SK-N-MC (cell line): ENCODE results near the gene RBM7.

Source experiments
- EZH2 ChIP-seq: fragments of 200-600 bp; sonication (generic); IDR thresholded peaks from one replicate; pipeline ENCODE4 v1.6.1; 2017; ENCODE audit warnings: antibody characterized with exemption
- POLR2AphosphoS5 ChIP-seq: IDR thresholded peaks from 2 replicates; pipeline ENCODE4 v1.6.1; 2012; ENCODE audit warnings: mild to moderate bottlenecking, low read depth, low read length, borderline replicate concordance

DNA sequence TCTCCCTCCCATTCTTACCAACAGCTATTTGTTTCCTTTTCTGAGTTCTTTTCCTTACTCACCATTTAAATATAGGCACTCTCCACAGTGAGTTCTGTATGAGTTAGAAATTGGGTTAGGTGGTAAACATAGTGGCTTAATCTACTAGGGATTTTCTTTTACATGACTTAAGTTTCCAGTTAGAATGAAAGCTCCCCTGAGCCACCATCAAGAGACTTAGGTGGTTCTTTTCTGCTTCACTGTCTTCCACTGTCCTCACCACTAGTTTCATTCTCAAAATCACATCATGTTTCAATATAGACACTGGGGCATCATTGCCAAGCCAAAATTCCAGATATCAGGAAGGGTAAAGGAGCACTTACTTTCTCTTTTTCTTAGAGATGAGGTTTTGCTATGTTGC lies 29.8 kb downstream of the RBM7 start:
- no peak for TF ChIP-seq POLR2AphosphoS5
- no peak for TF ChIP-seq EZH2
